ENCODE data around the gene PAK5. TPM values are rescaled to one million over a fixed set of nuclear protein-coding genes. Genes with fewer than 3 reads are reported as not detected.
A peak's percentile ranks its signal among the peaks of the same experiment; 100 is the strongest.

Gene PAK5
- polyA plus RNA-seq, 1 of the 3 experiments (the other 2 are of a cell fraction): 0.03 TPM

GRCh38 chr20:9663423-9663822 lies 175.5 kb downstream of the PAK5 start:
- Histone ChIP-seq H3F3A (replicated peaks; ENCODE audit: insufficient read depth) (no peaks in the 10 kb centered on the region), H3K79me2 (ENCODE audit: insufficient read depth) (no peaks in the 10 kb centered on the region), H3K9me3 (no peaks in the 10 kb centered on the region), H3K4me1 (ENCODE audit: control insufficient read depth in 1 of 2, insufficient read depth in 2 of 2, low read depth in 1 of 2, low read length in 1 of 2) (no peaks in the 10 kb centered on the region), H3K4me3 (ENCODE audit: low read depth in 2 of 2, low read length in 1 of 2) (no peak overlapping the region), H4K20me1 (ENCODE audit: insufficient read depth) (0 out of 2 replicates have a peak, but pooled peaks cover 4% of the 10 kb centered on the region), H3K9me2 (0 out of 2 replicates have a peak, but pooled peaks cover 3% of the 10 kb centered on the region), H2AFZ (ENCODE audit: low read depth) (no peak overlapping the region), H3K27me3 (ENCODE audit: insufficient read depth) (no peaks in the 10 kb centered on the region), H3K36me3 (replicated peaks in 1 of 2; ENCODE audit: control insufficient read depth in 1 of 2, insufficient read depth in 2 of 2, low read length in 1 of 2) (no peaks in the 10 kb centered on the region), H3K4me2 (no peak overlapping the region), H3K9ac (no peak overlapping the region), H3K27ac (ENCODE audit: low read depth in 2 of 2, low read length in 1 of 2) (no peak overlapping the region)
- CTCF ChIA-PET: no interaction called here
- DNase-seq: no peak
- POLR2A ChIA-PET: no interaction called here
- TF ChIP-seq TCF12 (IDR thresholded peaks at IDR 0.05): no peak
- TF ChIP-seq RAD21 (IDR thresholded peaks at IDR 0.05; ENCODE audit: low read length): no peak
- no peak for TF ChIP-seq USF2 (IDR thresholded peaks at IDR 0.05; ENCODE audit: borderline replicate concordance, low read depth, low read length)
- no peak for TF ChIP-seq USF1 (IDR thresholded peaks at IDR 0.05; ENCODE audit: borderline replicate concordance, low read depth)
- no peak for TF ChIP-seq EZH2phosphoT487 (IDR thresholded peaks at IDR 0.05; ENCODE audit: borderline replicate concordance, low read depth)
- no peak for TF ChIP-seq MAX (IDR thresholded peaks at IDR 0.05; ENCODE audit: low read depth)
- no peak for TF ChIP-seq SIN3A (IDR thresholded peaks at IDR 0.05; ENCODE audit: borderline replicate concordance, low read depth, low read length)
- no peak for TF ChIP-seq GABPA (IDR thresholded peaks at IDR 0.05; ENCODE audit: low read depth)
- no peak for TF ChIP-seq GATA2 (CRISPR knock-in tag; IDR thresholded peaks at IDR 0.05)
- no peak for TF ChIP-seq RFX5 (IDR thresholded peaks at IDR 0.05; ENCODE audit: low read length)
- no peak for TF ChIP-seq ZBTB33 (IDR thresholded peaks at IDR 0.05; ENCODE audit: borderline replicate concordance, low read depth)
- TF ChIP-seq POLR2AphosphoS5 (IDR thresholded peaks at IDR 0.05; ENCODE audit: low read depth, low read length): no peak
- TF ChIP-seq TAF1 (IDR thresholded peaks at IDR 0.05; ENCODE audit: borderline replicate concordance, low read depth, low read length): no peak
- WGBS (ENCODE audit: low lambda C conversion rate): 19% methylated on average over 3 of the region's 3 CpGs

GRCh38 chr20:9660236-9660868 lies 178.5 kb downstream of the PAK5 start:
- Histone ChIP-seq H3K4me3 (ENCODE audit: low read depth in 2 of 2, low read length in 1 of 2) (no peak overlapping the region), H3K9ac (no peak overlapping the region), H3K9me2 (0 out of 2 replicates have a peak, but pooled peaks cover 3% of the 10 kb centered on the region), H4K20me1 (ENCODE audit: insufficient read depth) (0 out of 2 replicates have a peak, but pooled peaks cover 4% of the 10 kb centered on the region), H3K4me2 (no peak overlapping the region), H3K79me2 (ENCODE audit: insufficient read depth) (no peaks in the 10 kb centered on the region), H3K36me3 (replicated peaks in 1 of 2; ENCODE audit: control insufficient read depth in 1 of 2, insufficient read depth in 2 of 2, low read length in 1 of 2) (no peaks in the 10 kb centered on the region), H3K4me1 (ENCODE audit: control insufficient read depth in 1 of 2, insufficient read depth in 2 of 2, low read depth in 1 of 2, low read length in 1 of 2) (no peaks in the 10 kb centered on the region), H2AFZ (ENCODE audit: low read depth) (no peak overlapping the region), H3K27me3 (ENCODE audit: insufficient read depth) (no peaks in the 10 kb centered on the region), H3K27ac (ENCODE audit: low read depth in 2 of 2, low read length in 1 of 2) (no peak overlapping the region), H3F3A (replicated peaks; ENCODE audit: insufficient read depth) (no peaks in the 10 kb centered on the region), H3K9me3 (no peaks in the 10 kb centered on the region)
- TF ChIP-seq REST (IDR thresholded peaks at IDR 0.05; ENCODE audit: low read depth, low read length) (peak; percentile 96), ZBTB33 (IDR thresholded peaks at IDR 0.05; ENCODE audit: borderline replicate concordance, low read depth) (no peak)
- no peak for DNase-seq
- 44% methylated on average over 8 of the region's 8 CpGs for WGBS (ENCODE audit: low lambda C conversion rate)
- CTCF ChIA-PET: no interaction called here
- POLR2A ChIA-PET: no interaction called here

Measured in SK-N-SH (cell line).